Suprapubic skin (tissue), 3 donors: ENCODE results near the gene DAND5.

Experiments used
- CTCF ChIP-seq, 2 donors: fragments of 200-600 bp in 1 of 2; fragments of 450-650 bp in 1 of 2; sonication (generic) in 1 of 2; IDR thresholded peaks; one replicate each; pipeline ENCODE4 v1.5.1; 2016 to 2019; ENCODE audit warnings: antibody characterized with exemption in 2 of 2, mild to moderate bottlenecking in 1 of 2, moderate library complexity in 1 of 2
- EP300 ChIP-seq: sonication (generic); formaldehyde crosslinking; IDR thresholded peaks from one replicate; pipeline ENCODE4 v1.6.1; 2017; ENCODE audit warnings: antibody characterized with exemption

GRCh38 chr19:12953799-12954611 lies 15.4 kb upstream of the DAND5 start:
- TF ChIP-seq CTCF (IDR thresholded peaks at IDR 0.05) (no peak), EP300 (no peak)
